DOHH2 (cell line): Measurements from ENCODE around the gene EFTUD2.

ENCODE experiments used
- EZH2phosphoT487 ChIP-seq: fragments of 200-600 bp; sonication (generic); IDR thresholded peaks from 2 replicates; pipeline ENCODE4 v1.6.1; 2017; ENCODE audit warnings: borderline replicate concordance, mild to moderate bottlenecking, antibody characterized with exemption, low read length, moderate library complexity, mixed read lengths
- TF ChIP-seq, protein P1 (sequence below): fragments of 200-600 bp; sonication (generic); IDR thresholded peaks from one replicate; pipeline ENCODE4 v1.5.1; 2014; ENCODE audit warnings: antibody characterized with exemption, mild to moderate bottlenecking, low read depth, low read length; ENCODE audit not compliant: poor library complexity, severe bottlenecking

DNA sequence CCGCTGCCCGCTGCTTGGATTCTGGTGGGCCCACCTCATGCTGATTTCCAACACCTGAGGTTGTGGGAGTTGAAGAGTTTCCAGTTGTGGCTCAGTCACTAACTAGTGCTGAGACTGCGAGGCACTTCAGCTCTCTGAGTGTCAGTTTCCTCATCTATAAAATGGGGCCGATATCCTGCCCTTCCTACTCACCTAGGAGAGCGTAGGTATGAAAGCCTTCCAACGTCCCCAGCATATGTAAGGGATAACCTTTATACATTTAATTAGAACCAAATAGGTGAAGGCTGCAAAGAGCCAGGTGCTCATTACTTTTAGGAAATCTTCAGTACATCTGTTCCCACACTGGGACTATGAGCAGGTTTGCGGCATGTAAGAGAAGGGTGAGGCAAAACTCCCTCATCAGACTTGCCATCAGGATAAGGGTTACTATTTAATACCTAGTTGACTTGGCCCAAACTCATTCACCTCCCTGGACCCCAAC is 49.1 kb upstream of the EFTUD2 start:
- TF ChIP-seq, protein P1, sequence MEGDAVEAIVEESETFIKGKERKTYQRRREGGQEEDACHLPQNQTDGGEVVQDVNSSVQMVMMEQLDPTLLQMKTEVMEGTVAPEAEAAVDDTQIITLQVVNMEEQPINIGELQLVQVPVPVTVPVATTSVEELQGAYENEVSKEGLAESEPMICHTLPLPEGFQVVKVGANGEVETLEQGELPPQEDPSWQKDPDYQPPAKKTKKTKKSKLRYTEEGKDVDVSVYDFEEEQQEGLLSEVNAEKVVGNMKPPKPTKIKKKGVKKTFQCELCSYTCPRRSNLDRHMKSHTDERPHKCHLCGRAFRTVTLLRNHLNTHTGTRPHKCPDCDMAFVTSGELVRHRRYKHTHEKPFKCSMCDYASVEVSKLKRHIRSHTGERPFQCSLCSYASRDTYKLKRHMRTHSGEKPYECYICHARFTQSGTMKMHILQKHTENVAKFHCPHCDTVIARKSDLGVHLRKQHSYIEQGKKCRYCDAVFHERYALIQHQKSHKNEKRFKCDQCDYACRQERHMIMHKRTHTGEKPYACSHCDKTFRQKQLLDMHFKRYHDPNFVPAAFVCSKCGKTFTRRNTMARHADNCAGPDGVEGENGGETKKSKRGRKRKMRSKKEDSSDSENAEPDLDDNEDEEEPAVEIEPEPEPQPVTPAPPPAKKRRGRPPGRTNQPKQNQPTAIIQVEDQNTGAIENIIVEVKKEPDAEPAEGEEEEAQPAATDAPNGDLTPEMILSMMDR: no peak
- TF ChIP-seq EZH2phosphoT487: no peak
